CD4-positive, alpha-beta T cell (primary cell): ENCODE data around the gene NCK1. TPM values are rescaled to one million over a fixed set of nuclear protein-coding genes. Genes with fewer than 3 reads are reported as not detected.
"Not testable (repeated sequence)": the region's sequence is repeated elsewhere in the genome, so short reads cannot be mapped to it uniquely, and the experiment has no call there.

Source experiments
- ATAC-seq: fragments of 200-7000 bp; cut with Tn5 transposase; one replicate; pipeline ENCODE4 v1.10.0; 2022; ENCODE audit warnings: mild to moderate bottlenecking; ENCODE audit not compliant: poor library complexity
- CTCF ChIA-PET: fragments of 350-600 bp; sonication (Branson Sonifier 250); formaldehyde crosslinking; loops from one replicate; lab custom pipeline; 2021; ENCODE audit warnings: antibody characterized with exemption, inconsistent platforms; lab: Charles Lee
- POLR2A ChIA-PET: fragments of 350-600 bp; sonication (Branson Sonifier 250); formaldehyde crosslinking; loops from one replicate; lab custom pipeline; 2021; ENCODE audit warnings: antibody characterized with exemption, inconsistent platforms; lab: Charles Lee
- DNase-seq, 14 experiments: peaks; one replicate each; pipeline ENCODE4 v3.0.0-alpha.2; 2013 to 2020; ENCODE audit warnings: mixed read lengths in 2 of 14
- H3K27ac ChIP-seq, 2 donors: one replicate each; pipeline versions ENCODE4 v1.5.1 to v1.7.0; 2013; ENCODE audit warnings: low read length in 2 of 2, low read depth in 1 of 2, mild to moderate bottlenecking in 1 of 2
- H3K27me3 ChIP-seq, 2 experiments: 1 replicate in 1 of 2; 2 replicates in 1 of 2; pipeline versions ENCODE4 v1.6.1 to v1.7.0; 2013; ENCODE audit warnings: low read length in 2 of 2, control low read depth in 1 of 2, mild to moderate bottlenecking in 1 of 2, moderate library complexity in 1 of 2; ENCODE audit not compliant: insufficient read depth in 2 of 2, control insufficient read depth in 1 of 2
- H3K36me3 ChIP-seq: one replicate; pipeline ENCODE4 v1.6.1; 2013; ENCODE audit warnings: low read length, control low read depth; ENCODE audit not compliant: insufficient read depth
- H3K4me1 ChIP-seq: one replicate; pipeline ENCODE4 v1.6.1; 2013; ENCODE audit warnings: low read length, control low read depth; ENCODE audit not compliant: insufficient read depth
- H3K4me3 ChIP-seq: one replicate; pipeline ENCODE4 v1.5.1; 2013; ENCODE audit warnings: mild to moderate bottlenecking, low read length, moderate library complexity
- H3K9me3 ChIP-seq, 2 experiments: 1 replicate in 1 of 2; 2 replicates in 1 of 2; pipeline versions ENCODE4 v1.6.1 to v1.7.0; 2013; ENCODE audit warnings: low read length in 2 of 2, mild to moderate bottlenecking in 2 of 2, control low read depth in 1 of 2, moderate library complexity in 1 of 2; ENCODE audit not compliant: control insufficient read depth in 1 of 2, insufficient read depth in 1 of 2
- H3K27ac Mint-ChIP-seq: one replicate; pipeline ENCODE4 v1.8.0; 2020; ENCODE audit warnings: mixed read lengths
- H3K27me3 Mint-ChIP-seq: one replicate; pipeline ENCODE4 v1.8.0; 2021; ENCODE audit warnings: mixed read lengths
- H3K36me3 Mint-ChIP-seq: one replicate; pipeline ENCODE4 v1.8.0; 2021; ENCODE audit warnings: low read depth, mixed read lengths
- H3K4me1 Mint-ChIP-seq: one replicate; pipeline ENCODE4 v1.8.0; 2021; ENCODE audit warnings: low read depth, mixed read lengths
- H3K4me3 Mint-ChIP-seq: one replicate; pipeline ENCODE4 v1.8.0; 2020; ENCODE audit warnings: mild to moderate bottlenecking, mixed read lengths
- H3K9me3 Mint-ChIP-seq: one replicate; pipeline ENCODE4 v1.8.0; 2020; ENCODE audit warnings: mixed read lengths
- intact Hi-C, 2 experiments: fragments of 100-400 bp; cut with DNase I in 1 of 2; cut with micrococcal nuclease in 1 of 2; formaldehyde crosslinking; loops; one replicate each; pipeline versions ENCODE4 v1.15.1 to v1.9.0; 2023 to 2025; cut with DNase I, micrococcal nuclease
- total RNA-seq, 174 experiments: library from RNA in 2 of 174; stranded (reverse) in 2 of 174; gene quantifications; one replicate each; pipeline ENCODE4 v1.2.3 and lab custom pipeline; 2021 to 2026
- TF ChIP-seq, protein P1 (sequence below): fragments of 200-600 bp; IDR thresholded peaks from one replicate; pipeline ENCODE4 v1.8.0; 2022; ENCODE audit warnings: antibody characterized with exemption, mild to moderate bottlenecking

NCK1 gene
- total RNA-seq, 2 experiments from 2014 or later, result 52.9 to 55.0 TPM

DNA sequence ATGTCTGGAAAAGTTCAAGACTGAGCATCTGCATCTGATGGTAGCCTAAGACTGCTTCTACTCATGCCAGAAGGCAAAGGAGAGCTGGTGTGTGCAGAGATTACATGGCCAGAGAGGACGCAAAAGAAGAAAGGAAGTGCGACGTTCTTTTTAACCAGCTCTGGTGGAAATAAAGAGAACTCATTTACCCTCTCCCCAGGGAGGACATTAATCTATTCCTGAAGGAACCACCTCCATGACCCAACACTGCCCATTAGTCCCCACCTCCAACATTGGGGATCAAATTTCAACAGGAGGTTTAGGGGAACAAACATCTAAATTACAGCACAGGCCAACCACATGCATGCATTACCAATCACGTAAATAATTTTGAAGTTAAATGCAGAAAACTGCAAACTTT is 1.5 kb upstream of the NCK1 start:
- H3K9me3 ChIP-seq, result no peaks in the 10 kb centered on the region
- Mint-ChIP-seq H3K27me3 (no peaks in the 10 kb centered on the region), H3K36me3 (peaks cover 46% of the 10 kb centered on the region), H3K4me3 (peak overlapping the region; percentile 92), H3K4me1 (peaks cover 56% of the 10 kb centered on the region), H3K27ac (peak overlapping the region; percentile 97), H3K9me3 (no peaks in the 10 kb centered on the region)
- intact Hi-C loops, result loop anchor here (2.0 to 10.0 kb wide), 8 partner anchors 37 to 1734 kb away; partner anchors contain the start of genes CEP70 (in 1 of the 2), MSL2 (in 1 of the 2) and STAG1 (in 1 of the 2)
- TF ChIP-seq, protein P1, sequence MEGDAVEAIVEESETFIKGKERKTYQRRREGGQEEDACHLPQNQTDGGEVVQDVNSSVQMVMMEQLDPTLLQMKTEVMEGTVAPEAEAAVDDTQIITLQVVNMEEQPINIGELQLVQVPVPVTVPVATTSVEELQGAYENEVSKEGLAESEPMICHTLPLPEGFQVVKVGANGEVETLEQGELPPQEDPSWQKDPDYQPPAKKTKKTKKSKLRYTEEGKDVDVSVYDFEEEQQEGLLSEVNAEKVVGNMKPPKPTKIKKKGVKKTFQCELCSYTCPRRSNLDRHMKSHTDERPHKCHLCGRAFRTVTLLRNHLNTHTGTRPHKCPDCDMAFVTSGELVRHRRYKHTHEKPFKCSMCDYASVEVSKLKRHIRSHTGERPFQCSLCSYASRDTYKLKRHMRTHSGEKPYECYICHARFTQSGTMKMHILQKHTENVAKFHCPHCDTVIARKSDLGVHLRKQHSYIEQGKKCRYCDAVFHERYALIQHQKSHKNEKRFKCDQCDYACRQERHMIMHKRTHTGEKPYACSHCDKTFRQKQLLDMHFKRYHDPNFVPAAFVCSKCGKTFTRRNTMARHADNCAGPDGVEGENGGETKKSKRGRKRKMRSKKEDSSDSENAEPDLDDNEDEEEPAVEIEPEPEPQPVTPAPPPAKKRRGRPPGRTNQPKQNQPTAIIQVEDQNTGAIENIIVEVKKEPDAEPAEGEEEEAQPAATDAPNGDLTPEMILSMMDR, result no peak
- H3K27ac ChIP-seq, result peak overlapping the region in 1 of 2 donors; percentile 94
- ATAC-seq (no peak), DNase-seq (no peak)
- peaks cover 31% of the 10 kb centered on the region for H3K4me1 ChIP-seq
- H3K27me3 ChIP-seq, result no peaks in the 10 kb centered on the region
- CTCF ChIA-PET, result interaction anchor here (0.6 to 5.6 kb wide), 5 partner anchors 73 to 469 kb away, joined by 3 to 81 read pairs (median 4); partner anchors contain the start of gene STAG1
- peak overlapping the region; percentile 93 for H3K4me3 ChIP-seq
- POLR2A ChIA-PET, result interaction anchor here (1.0 to 6.3 kb wide), 5 partner anchors 13 to 671 kb away, joined by 4 to 188 read pairs (median 18); partner anchors contain the start of genes MSL2 and STAG1
- no peaks in the 10 kb centered on the region for H3K36me3 ChIP-seq

DNA sequence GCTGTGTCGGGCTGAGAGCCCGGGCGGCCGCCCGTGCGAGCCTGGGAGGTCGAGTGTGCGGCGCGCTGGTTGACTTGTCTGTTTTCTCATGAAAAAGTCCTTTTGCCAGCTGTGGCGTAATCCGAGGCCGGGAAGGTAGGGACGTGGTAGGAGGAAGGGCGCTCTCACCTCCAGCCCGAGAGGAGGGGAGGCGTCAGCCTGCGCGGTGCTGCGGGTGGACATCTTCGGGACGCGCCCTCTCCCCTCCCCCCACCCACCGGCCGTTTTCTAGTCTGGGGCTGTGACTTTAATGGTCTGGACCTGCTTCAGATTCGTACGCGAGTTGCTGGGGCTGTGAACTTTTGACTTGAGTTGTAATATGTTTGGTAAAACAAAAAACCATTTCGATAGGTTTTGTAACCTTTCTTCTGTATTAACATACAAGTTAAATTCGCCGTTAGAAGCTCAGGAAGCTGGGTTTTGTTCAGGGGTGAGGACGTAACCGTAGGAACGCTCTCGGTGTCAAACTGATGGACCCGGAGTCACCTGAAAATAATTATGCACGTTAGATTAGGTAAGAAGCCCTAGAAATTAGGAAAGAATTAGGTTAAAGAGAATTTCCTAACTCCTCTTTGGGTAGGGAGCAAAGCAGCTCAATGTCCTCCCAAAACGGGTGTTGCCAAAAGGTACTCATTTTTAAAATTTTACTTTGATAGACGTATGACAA is 762 bp downstream of the NCK1 start:
- ChIA-PET CTCF (interaction anchor here (0.6 to 5.6 kb wide), 10 partner anchors 11 to 169 kb away, joined by 3 to 81 read pairs (median 4); partner anchors contain the start of gene STAG1), POLR2A (interaction anchor here (0.7 to 6.3 kb wide), 29 partner anchors 8 to 784 kb away, joined by 3 to 188 read pairs (median 6); partner anchors contain the start of genes IL20RB, MSL2 and STAG1)
- Histone ChIP-seq H3K4me1 (peaks cover 44% of the 10 kb centered on the region), H3K4me3 (peak overlapping the region; percentile 93), H3K27ac (peak overlapping the region; percentile 93 to 94), H3K27me3 (no peaks in the 10 kb centered on the region), H3K36me3 (peaks cover 9% of the 10 kb centered on the region), H3K9me3 (no peaks in the 10 kb centered on the region)
- H3K9me3 Mint-ChIP-seq, result no peaks in the 10 kb centered on the region
- DNase-seq (peak in 10 of 14 experiments; percentile 14 to 73 (median 36)), ATAC-seq (no peak)
- peak overlapping the region; percentile 92 for H3K4me3 Mint-ChIP-seq
- peaks cover 50% of the 10 kb centered on the region for H3K36me3 Mint-ChIP-seq
- intact Hi-C loops, result loop anchor here (1.0 to 10.0 kb wide), 9 partner anchors 22 to 1732 kb away; partner anchors contain the start of genes CEP70 (in 1 of the 2) and MSL2 (in 1 of the 2)
- H3K27me3 Mint-ChIP-seq, result no peaks in the 10 kb centered on the region
- TF ChIP-seq, protein P1, result peak; percentile 46
- H3K27ac Mint-ChIP-seq, result peak overlapping the region; percentile 97
- peaks cover 70% of the 10 kb centered on the region for H3K4me1 Mint-ChIP-seq

DNA sequence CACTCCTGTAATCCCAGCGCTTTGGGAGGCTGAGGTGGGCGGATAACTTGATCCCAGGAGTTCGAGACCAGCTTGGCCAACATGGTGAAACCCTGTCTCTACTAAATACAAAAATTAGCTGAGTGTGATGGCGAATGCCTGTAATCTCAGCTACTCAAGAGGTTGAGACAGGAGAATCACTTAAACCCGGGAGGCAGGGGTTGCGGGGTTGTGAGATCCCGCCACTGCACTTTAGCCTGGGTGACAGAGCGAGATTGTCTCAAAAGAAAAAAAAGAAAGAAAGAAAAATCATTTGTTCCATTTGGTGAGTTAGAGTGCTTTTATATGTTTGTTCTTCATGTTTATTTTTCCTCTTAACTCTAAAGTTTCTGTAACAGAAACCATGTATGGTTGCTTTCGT is 7.3 kb downstream of the NCK1 start:
- CTCF ChIA-PET, result interaction anchor here (1.8 kb wide), 1 partner anchor 13 kb away, joined by 3 read pairs; no protein-coding TSS in a partner anchor
- H3K4me1 ChIP-seq, result peaks cover 25% of the 10 kb centered on the region
- intact Hi-C loops, result loop anchor here in 1 of 2 experiments (10.0 kb wide), 1 partner anchor 1726 kb away; the partner anchor contains the start of gene CEP70
- TF ChIP-seq, protein P1, result no peak
- H3K27ac Mint-ChIP-seq, result no peak overlapping the region
- H3K9me3 ChIP-seq, result peaks cover 0 to 7% of the 10 kb centered on the region in 2 experiments
- H3K4me1 Mint-ChIP-seq, result peaks cover 62% of the 10 kb centered on the region
- DNase-seq, result no peak
- H3K27me3 Mint-ChIP-seq, result no peaks in the 10 kb centered on the region
- no peak overlapping the region for H3K27ac ChIP-seq
- no peaks in the 10 kb centered on the region for H3K27me3 ChIP-seq
- peaks cover 83% of the 10 kb centered on the region for H3K36me3 Mint-ChIP-seq
- H3K4me3 ChIP-seq, result no peak overlapping the region
- no peak for ATAC-seq
- POLR2A ChIA-PET, result no interaction called here
- H3K36me3 ChIP-seq, result peaks cover 37% of the 10 kb centered on the region
- H3K4me3 Mint-ChIP-seq, result no peak overlapping the region
- H3K9me3 Mint-ChIP-seq, result peaks cover 5% of the 10 kb centered on the region

GRCh38 chr3:136872258-136872657 is 10.2 kb downstream of the NCK1 start:
- Mint-ChIP-seq H3K4me1 (peaks cover 65% of the 10 kb centered on the region), H3K27ac (peak overlapping the region; percentile 50), H3K36me3 (peaks cover 83% of the 10 kb centered on the region)
- H3K36me3 ChIP-seq, result peaks cover 32% of the 10 kb centered on the region
- peaks cover 17% of the 10 kb centered on the region for H3K4me1 ChIP-seq
- H3K9me3 Mint-ChIP-seq, CTCF ChIA-PET, H3K4me3 Mint-ChIP-seq, DNase-seq, H3K27me3 Mint-ChIP-seq, H3K9me3 ChIP-seq, H3K4me3 ChIP-seq, intact Hi-C loops, H3K27ac ChIP-seq, ATAC-seq, H3K27me3 ChIP-seq: not testable (repeated sequence)
- POLR2A ChIA-PET, result interaction anchor here (2.6 kb wide), 1 partner anchor 11 kb away, joined by 11 read pairs; the partner anchor contains the start of gene NCK1

- H3K36me3 ChIP-seq, H3K27me3 Mint-ChIP-seq, H3K9me3 Mint-ChIP-seq, DNase-seq, H3K27ac ChIP-seq, H3K9me3 ChIP-seq, intact Hi-C loops, POLR2A ChIA-PET, CTCF ChIA-PET, H3K27me3 ChIP-seq, H3K4me3 Mint-ChIP-seq, ATAC-seq, H3K4me3 ChIP-seq: not testable (repeated sequence)
- H3K4me1 ChIP-seq, result peaks cover 26% of the 10 kb centered on the region
- peak overlapping the region; percentile 50 for H3K27ac Mint-ChIP-seq
- peaks cover 25% of the 10 kb centered on the region for H3K36me3 Mint-ChIP-seq
- H3K4me1 Mint-ChIP-seq, result peaks cover 82% of the 10 kb centered on the region
These were observed 17.5 kb downstream of the NCK1 start for GRCh38 chr3:136879510-136879909.
